ENCODE measurements around the gene LMAN1L. TPM values are rescaled to one million over a fixed set of nuclear protein-coding genes. Genes with fewer than 3 reads are reported as not detected.
A peak's percentile ranks its signal among the peaks of the same experiment; 100 is the strongest.

Gene LMAN1L
- total RNA-seq, 1 donor from 2014 or later = not detected

- no peak for TF ChIP-seq CTCF (IDR thresholded peaks at IDR 0.05)
- no peaks in the 10 kb centered on the region for H3K27me3 Mint-ChIP-seq (ENCODE audit: unreplicated experiment)
- peaks cover 25% of the 10 kb centered on the region for H3K4me1 Mint-ChIP-seq (ENCODE audit: unreplicated experiment)
- no peak for DNase-seq (ENCODE audit: extremely low spot score, unreplicated experiment)
- no peaks in the 10 kb centered on the region for H3K9me3 Mint-ChIP-seq (ENCODE audit: unreplicated experiment)
- H3K27ac Mint-ChIP-seq (ENCODE audit: unreplicated experiment) = peak overlapping the region; percentile 6
- H3K36me3 Mint-ChIP-seq (ENCODE audit: unreplicated experiment) = peaks cover 12% of the 10 kb centered on the region
- no peak overlapping the region for H3K4me3 Mint-ChIP-seq (ENCODE audit: unreplicated experiment)
These were observed 50.8 kb downstream of the LMAN1L start for GRCh38 chr15:74863239-74864056.

- no peak overlapping the region for H3K4me3 Mint-ChIP-seq (ENCODE audit: unreplicated experiment)
- peaks cover 28% of the 10 kb centered on the region for H3K4me1 Mint-ChIP-seq (ENCODE audit: unreplicated experiment)
- H3K36me3 Mint-ChIP-seq (ENCODE audit: unreplicated experiment) = peaks cover 12% of the 10 kb centered on the region
- H3K27ac Mint-ChIP-seq (ENCODE audit: unreplicated experiment) = no peak overlapping the region
- H3K9me3 Mint-ChIP-seq (ENCODE audit: unreplicated experiment) = no peaks in the 10 kb centered on the region
- no peak for TF ChIP-seq CTCF (IDR thresholded peaks at IDR 0.05)
- H3K27me3 Mint-ChIP-seq (ENCODE audit: unreplicated experiment) = no peaks in the 10 kb centered on the region
- DNase-seq (ENCODE audit: extremely low spot score, unreplicated experiment) = no peak
These were observed 51.7 kb downstream of the LMAN1L start for GRCh38 chr15:74864296-74864695.

GRCh38 chr15:74865316-74865715 lies 52.7 kb downstream of the LMAN1L start:
- peaks cover 38% of the 10 kb centered on the region for H3K4me1 Mint-ChIP-seq (ENCODE audit: unreplicated experiment)
- H3K27ac Mint-ChIP-seq (ENCODE audit: unreplicated experiment) = no peak overlapping the region
- H3K36me3 Mint-ChIP-seq (ENCODE audit: unreplicated experiment) = peaks cover 12% of the 10 kb centered on the region
- no peak for TF ChIP-seq CTCF (IDR thresholded peaks at IDR 0.05)
- no peaks in the 10 kb centered on the region for H3K27me3 Mint-ChIP-seq (ENCODE audit: unreplicated experiment)
- DNase-seq (ENCODE audit: extremely low spot score, unreplicated experiment) = no peak
- no peak overlapping the region for H3K4me3 Mint-ChIP-seq (ENCODE audit: unreplicated experiment)
- no peaks in the 10 kb centered on the region for H3K9me3 Mint-ChIP-seq (ENCODE audit: unreplicated experiment)

- DNase-seq (ENCODE audit: extremely low spot score, unreplicated experiment) = no peak
- H3K27me3 Mint-ChIP-seq (ENCODE audit: unreplicated experiment) = no peaks in the 10 kb centered on the region
- no peak for TF ChIP-seq CTCF (IDR thresholded peaks at IDR 0.05)
- H3K4me1 Mint-ChIP-seq (ENCODE audit: unreplicated experiment) = peaks cover 46% of the 10 kb centered on the region
- peak overlapping the region; percentile 31 for H3K27ac Mint-ChIP-seq (ENCODE audit: unreplicated experiment)
- peaks cover 12% of the 10 kb centered on the region for H3K36me3 Mint-ChIP-seq (ENCODE audit: unreplicated experiment)
- H3K4me3 Mint-ChIP-seq (ENCODE audit: unreplicated experiment) = no peak overlapping the region
- H3K9me3 Mint-ChIP-seq (ENCODE audit: unreplicated experiment) = no peaks in the 10 kb centered on the region
These were observed 53.5 kb downstream of the LMAN1L start for GRCh38 chr15:74866090-74866489.

- no peaks in the 10 kb centered on the region for H3K9me3 Mint-ChIP-seq (ENCODE audit: unreplicated experiment)
- H3K36me3 Mint-ChIP-seq (ENCODE audit: unreplicated experiment) = peaks cover 12% of the 10 kb centered on the region
- no peak overlapping the region for H3K4me3 Mint-ChIP-seq (ENCODE audit: unreplicated experiment)
- peak overlapping the region; percentile 56 for H3K27ac Mint-ChIP-seq (ENCODE audit: unreplicated experiment)
- no peaks in the 10 kb centered on the region for H3K27me3 Mint-ChIP-seq (ENCODE audit: unreplicated experiment)
- peaks cover 55% of the 10 kb centered on the region for H3K4me1 Mint-ChIP-seq (ENCODE audit: unreplicated experiment)
- DNase-seq (ENCODE audit: extremely low spot score, unreplicated experiment) = no peak
- no peak for TF ChIP-seq CTCF (IDR thresholded peaks at IDR 0.05)
These were observed 54.9 kb downstream of the LMAN1L start for GRCh38 chr15:74867466-74868038.
